Esophagus (tissue), 2 donors: Measurements from ENCODE around the gene MPZ. TPM values are rescaled to one million over a fixed set of nuclear protein-coding genes. Genes with fewer than 3 reads are reported as not detected.

Source experiments
- H3K27ac ChIP-seq, 2 donors: one replicate each; pipeline ENCODE4 v1.5.1; 2013; ENCODE audit warnings: low read depth in 2 of 2, mild to moderate bottlenecking in 2 of 2, inconsistent platforms in 1 of 2, low read length in 1 of 2, moderate library complexity in 1 of 2
- H3K27me3 ChIP-seq, 2 donors: one replicate each; pipeline ENCODE4 v1.6.1; 2013; ENCODE audit warnings: low read length in 2 of 2, control low read depth in 1 of 2, mild to moderate bottlenecking in 1 of 2; ENCODE audit not compliant: insufficient read depth in 2 of 2, control insufficient read depth in 1 of 2
- H3K36me3 ChIP-seq, 2 donors: one replicate each; pipeline ENCODE4 v1.6.1; 2013; ENCODE audit warnings: low read length in 1 of 2; ENCODE audit not compliant: control insufficient read depth in 2 of 2, insufficient read depth in 2 of 2
- H3K4me1 ChIP-seq, 2 donors: one replicate each; pipeline ENCODE4 v1.6.1; 2013; ENCODE audit warnings: low read length in 1 of 2; ENCODE audit not compliant: control insufficient read depth in 2 of 2, insufficient read depth in 2 of 2
- H3K4me3 ChIP-seq, 2 donors: one replicate each; pipeline ENCODE4 v1.5.1; 2013; ENCODE audit warnings: low read length in 2 of 2, mild to moderate bottlenecking in 2 of 2, low read depth in 1 of 2, moderate library complexity in 1 of 2
- H3K9me3 ChIP-seq, 2 donors: one replicate each; pipeline ENCODE4 v1.6.1; 2013; ENCODE audit warnings: mild to moderate bottlenecking in 2 of 2, low read depth in 1 of 2, low read length in 1 of 2, moderate library complexity in 1 of 2; ENCODE audit not compliant: control insufficient read depth in 2 of 2, insufficient read depth in 1 of 2
- WGBS, 2 donors: extraction: QIAGEN DNeasy Blood & Tissue Kit; methylation state at CpG; one replicate each; pipeline ENCODE4 v1.1.7; 2013; 5-methylcytosine and 5-hydroxymethylcytosine counted together
- polyA plus RNA-seq, 2 donors: library from polyadenylated mRNA; stranded (reverse); fragments of 200-250 nt; gene quantifications; one replicate each; pipeline ENCODE4 v1.2.3, GENCODE V29; 2013
- donor health status: healthy with polysubstance abuse.
- donor health status: Bipolar disorder and iron deficiency.

MPZ gene
- polyA plus RNA-seq = 1 to 10 TPM; 1.4 to 1.6 TPM

- Histone ChIP-seq H3K27ac (no peak within 1 kb of the TSS), H3K27me3 (no peaks in the 10 kb centered on the region), H3K36me3 (no peaks in the 10 kb centered on the region), H3K9me3 (no peaks in the 10 kb centered on the region), H3K4me3 (no peak within 1 kb of the TSS), H3K4me1 (peaks cover 3 to 9% of the 10 kb centered on the region in 2 donors)
- 50 to 61% methylated on average over 2 of the region's 2 CpGs for WGBS, 2 donors
Observed at GRCh38 chr1:161309868-161310267, at the start of gene MPZ. Gene MPZ, minus strand, starts transcription at chr1:161309968. Its CDS starts 63 bp downstream, at chr1:161309905.

GRCh38 chr1:161359291-161359690 lies 49.5 kb upstream of the MPZ start:
- Histone ChIP-seq H3K9me3 (no peaks in the 10 kb centered on the region), H3K27me3 (no peaks in the 10 kb centered on the region), H3K4me3 (no peak overlapping the region), H3K36me3 (no peaks in the 10 kb centered on the region), H3K27ac (no peak overlapping the region), H3K4me1 (no peaks in the 10 kb centered on the region)

GRCh38 chr1:161357073-161357472 lies 47.3 kb upstream of the MPZ start:
- Histone ChIP-seq H3K27me3 (no peaks in the 10 kb centered on the region), H3K27ac (no peak overlapping the region), H3K4me3 (no peak overlapping the region), H3K9me3 (no peaks in the 10 kb centered on the region), H3K36me3 (no peaks in the 10 kb centered on the region), H3K4me1 (no peaks in the 10 kb centered on the region)
- 88 to 99% methylated on average over 8 of the region's 8 CpGs for WGBS, 2 donors

- Histone ChIP-seq H3K4me1 (no peaks in the 10 kb centered on the region), H3K4me3 (no peak overlapping the region), H3K27ac (no peak overlapping the region), H3K27me3 (no peaks in the 10 kb centered on the region), H3K36me3 (no peaks in the 10 kb centered on the region), H3K9me3 (no peaks in the 10 kb centered on the region)
- 59 to 65% methylated on average over 1 of the region's 1 CpG for WGBS, 2 donors
Observed at GRCh38 chr1:161351482-161351881, 41.7 kb upstream of the MPZ start.

DNA sequence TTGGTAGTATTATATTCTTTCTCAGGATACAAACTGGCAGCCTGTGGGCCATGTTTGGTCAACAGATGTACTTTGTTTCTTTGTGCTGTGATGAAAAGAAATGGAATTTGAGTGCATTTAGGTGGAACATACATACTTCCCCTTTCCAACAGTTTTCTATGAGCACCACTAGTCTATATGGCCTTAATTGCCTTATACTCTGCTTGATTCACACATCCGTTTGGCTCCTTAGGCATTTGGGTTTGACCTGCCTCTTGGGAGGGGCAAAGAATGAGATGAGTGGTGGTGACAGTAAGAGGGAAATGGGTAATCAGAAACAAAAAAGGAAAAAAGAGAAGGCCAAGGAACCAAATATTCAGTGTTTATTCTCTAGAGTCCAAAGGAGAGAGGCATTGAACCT lies 40.9 kb upstream of the MPZ start:
- Histone ChIP-seq H3K9me3 (no peaks in the 10 kb centered on the region), H3K4me3 (no peak overlapping the region), H3K27me3 (no peaks in the 10 kb centered on the region), H3K36me3 (no peaks in the 10 kb centered on the region), H3K27ac (no peak overlapping the region), H3K4me1 (no peaks in the 10 kb centered on the region)
- 88 to 96% methylated on average over 1 of the region's 1 CpG for WGBS, 2 donors

DNA sequence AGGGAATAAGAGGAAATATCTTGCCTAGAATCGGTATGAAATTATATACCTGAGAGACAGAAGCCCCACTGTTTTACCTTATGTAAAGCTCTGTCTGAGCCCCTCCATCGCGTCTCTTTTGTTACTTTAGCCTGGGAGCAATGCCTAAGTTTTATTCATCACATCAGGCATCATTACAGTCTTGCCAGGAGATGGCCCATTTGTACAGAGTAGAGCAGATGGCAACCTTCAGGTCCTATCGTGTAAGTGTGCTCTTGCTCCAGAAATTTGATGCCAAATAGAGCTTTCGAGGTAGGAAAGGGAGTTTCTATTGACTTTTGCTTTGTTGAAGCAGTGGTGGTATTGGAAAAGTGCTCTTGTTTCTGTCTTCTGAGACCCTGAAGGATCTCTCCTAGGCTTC lies 33.1 kb upstream of the MPZ start:
- Histone ChIP-seq H3K4me3 (no peak overlapping the region), H3K9me3 (no peaks in the 10 kb centered on the region), H3K4me1 (no peaks in the 10 kb centered on the region), H3K27ac (no peak overlapping the region), H3K36me3 (peaks cover 0 to 6% of the 10 kb centered on the region in 2 donors), H3K27me3 (no peaks in the 10 kb centered on the region)
- WGBS, 2 donors = 94 to 95% methylated on average over 5 of the region's 5 CpGs

DNA sequence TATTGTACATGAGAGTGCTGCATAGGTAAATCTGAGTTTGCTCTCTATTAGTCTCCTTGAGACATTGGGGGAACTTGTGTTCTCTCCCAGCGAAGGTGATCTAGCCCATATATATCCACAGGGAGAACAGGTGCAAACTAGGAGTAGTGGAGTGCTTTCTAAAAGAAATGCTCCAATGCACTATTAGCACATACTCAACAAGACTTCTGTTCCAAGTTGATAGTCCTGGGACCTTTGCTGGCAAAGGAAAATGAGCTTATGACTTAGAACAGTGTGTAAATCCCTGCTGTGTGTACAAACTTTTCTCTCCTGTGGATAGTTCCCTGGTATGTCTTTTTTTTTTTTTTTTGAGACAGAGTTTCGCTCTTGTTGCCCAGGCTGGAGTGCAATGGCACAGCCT lies 32.4 kb upstream of the MPZ start:
- H3K9me3 ChIP-seq = no peaks in the 10 kb centered on the region
- no peaks in the 10 kb centered on the region for H3K27me3 ChIP-seq
- H3K4me1 ChIP-seq = no peaks in the 10 kb centered on the region
- H3K4me3 ChIP-seq = no peak overlapping the region
- no peak overlapping the region for H3K27ac ChIP-seq
- peaks cover 0 to 7% of the 10 kb centered on the region in 2 donors for H3K36me3 ChIP-seq
- 97 to 99% methylated on average over 2 of the region's 2 CpGs for WGBS, 2 donors

- no peak overlapping the region for H3K4me3 ChIP-seq
- peaks cover 2 to 6% of the 10 kb centered on the region in 2 donors for H3K36me3 ChIP-seq
- H3K9me3 ChIP-seq = no peaks in the 10 kb centered on the region
- H3K27ac ChIP-seq = no peak overlapping the region
- no peaks in the 10 kb centered on the region for H3K27me3 ChIP-seq
- WGBS, 2 donors = 84 to 92% methylated on average over 3 of the region's 3 CpGs
- no peaks in the 10 kb centered on the region for H3K4me1 ChIP-seq
Observed at GRCh38 chr1:161335796-161336195, 26.0 kb upstream of the MPZ start.

- Histone ChIP-seq H3K4me3 (no peak overlapping the region), H3K27me3 (no peaks in the 10 kb centered on the region), H3K9me3 (no peaks in the 10 kb centered on the region), H3K4me1 (no peaks in the 10 kb centered on the region), H3K36me3 (peaks cover 2 to 8% of the 10 kb centered on the region in 2 donors), H3K27ac (no peak overlapping the region)
- WGBS, 2 donors = 94 to 96% methylated on average over 9 of the region's 9 CpGs
Observed at GRCh38 chr1:161333166-161333565, 23.4 kb upstream of the MPZ start.

GRCh38 chr1:161330346-161330745 lies 20.6 kb upstream of the MPZ start:
- no peaks in the 10 kb centered on the region for H3K9me3 ChIP-seq
- H3K4me3 ChIP-seq = no peak overlapping the region
- H3K36me3 ChIP-seq = peaks cover 2 to 4% of the 10 kb centered on the region in 2 donors
- WGBS, 2 donors = 79 to 87% methylated on average over 4 of the region's 4 CpGs
- H3K4me1 ChIP-seq = no peaks in the 10 kb centered on the region
- no peak overlapping the region for H3K27ac ChIP-seq
- no peaks in the 10 kb centered on the region for H3K27me3 ChIP-seq
